ENCODE results near the gene CFAP100. TPM values are rescaled to one million over a fixed set of nuclear protein-coding genes. Genes with fewer than 3 reads are reported as not detected.

The CFAP100 gene
- total and polyA plus RNA-seq, 9 of the 15 experiments (the other 6 are each of a cell fraction or from before 2014, with no cell fraction given): not detected

DNA sequence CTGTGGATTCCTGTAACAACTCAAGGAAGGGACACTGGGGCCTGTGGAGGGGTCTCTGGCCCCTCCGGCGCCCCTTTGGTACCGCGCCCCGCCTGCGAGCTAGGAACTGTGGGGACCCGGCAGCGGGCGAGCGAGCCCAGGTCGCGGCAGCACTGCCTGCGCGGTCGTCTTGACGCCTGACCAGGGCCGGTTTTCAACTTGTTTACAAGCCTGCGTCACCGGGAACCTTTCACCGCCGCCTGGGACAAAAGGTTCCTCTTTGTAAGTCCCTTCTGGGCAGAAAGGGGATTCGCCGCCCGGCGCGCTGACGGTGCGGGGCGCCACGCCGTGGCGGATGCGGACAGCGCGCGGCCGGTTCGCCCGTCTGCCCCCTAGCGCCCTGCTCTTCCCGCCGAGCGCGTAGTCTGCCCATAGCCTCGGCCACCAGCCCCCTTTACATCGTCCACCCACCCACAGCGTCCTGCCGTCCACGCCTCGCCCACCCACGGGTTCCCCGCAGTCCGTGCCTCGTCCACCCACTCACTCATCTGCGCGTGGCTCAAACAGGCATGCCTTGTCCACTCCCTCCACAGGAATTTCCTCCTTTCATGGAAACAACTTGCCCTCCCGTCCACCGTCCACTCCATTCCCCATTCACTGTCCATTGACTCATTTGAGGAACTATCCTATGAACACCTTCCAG is 5.5 kb upstream of the CFAP100 start (continued):
- TF ChIP-seq CREBBP (IDR thresholded peaks at IDR 0.05; ENCODE audit: low read depth, low read length): no peak
- TF ChIP-seq MXI1 (IDR thresholded peaks at IDR 0.05; ENCODE audit: low read depth, low read length): no peak
- TF ChIP-seq JUND (IDR thresholded peaks at IDR 0.05; ENCODE audit: borderline replicate concordance, low read depth, low read length): no peak
- no peak for TF ChIP-seq JUND (tag; IDR thresholded peaks at IDR 0.05; ENCODE audit: borderline replicate concordance, low read depth, low read length)
- TF ChIP-seq GTF2F1 (IDR thresholded peaks at IDR 0.05; ENCODE audit: low read depth, low read length): no peak
- TF ChIP-seq TAL1 (IDR thresholded peaks at IDR 0.05): no peak
- no peak for TF ChIP-seq ZNF76 (CRISPR knock-in tag; IDR thresholded peaks at IDR 0.05; ENCODE audit: borderline replicate concordance)
- TF ChIP-seq KHSRP (IDR thresholded peaks at IDR 0.05): no peak
- no peak for TF ChIP-seq NR1H2 (CRISPR knock-in tag; IDR thresholded peaks at IDR 0.05)
- no peak for TF ChIP-seq ARNT (IDR thresholded peaks at IDR 0.05)
- no peak for TF ChIP-seq ZNF212 (CRISPR knock-in tag; IDR thresholded peaks at IDR 0.05)
- TF ChIP-seq RBM39 (optimal IDR thresholded peaks at IDR 0.05; ENCODE audit: low read depth, low read length): no peak
- TF ChIP-seq, protein P1, sequence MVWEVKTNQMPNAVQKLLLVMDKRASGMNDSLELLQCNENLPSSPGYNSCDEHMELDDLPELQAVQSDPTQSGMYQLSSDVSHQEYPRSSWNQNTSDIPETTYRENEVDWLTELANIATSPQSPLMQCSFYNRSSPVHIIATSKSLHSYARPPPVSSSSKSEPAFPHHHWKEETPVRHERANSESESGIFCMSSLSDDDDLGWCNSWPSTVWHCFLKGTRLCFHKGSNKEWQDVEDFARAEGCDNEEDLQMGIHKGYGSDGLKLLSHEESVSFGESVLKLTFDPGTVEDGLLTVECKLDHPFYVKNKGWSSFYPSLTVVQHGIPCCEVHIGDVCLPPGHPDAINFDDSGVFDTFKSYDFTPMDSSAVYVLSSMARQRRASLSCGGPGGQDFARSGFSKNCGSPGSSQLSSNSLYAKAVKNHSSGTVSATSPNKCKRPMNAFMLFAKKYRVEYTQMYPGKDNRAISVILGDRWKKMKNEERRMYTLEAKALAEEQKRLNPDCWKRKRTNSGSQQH (CRISPR knock-in tag; IDR thresholded peaks at IDR 0.05): no peak
- no peak for TF ChIP-seq ZNF764 (CRISPR knock-in tag; IDR thresholded peaks at IDR 0.05; ENCODE audit: low read depth)
- TF ChIP-seq, protein P2, sequence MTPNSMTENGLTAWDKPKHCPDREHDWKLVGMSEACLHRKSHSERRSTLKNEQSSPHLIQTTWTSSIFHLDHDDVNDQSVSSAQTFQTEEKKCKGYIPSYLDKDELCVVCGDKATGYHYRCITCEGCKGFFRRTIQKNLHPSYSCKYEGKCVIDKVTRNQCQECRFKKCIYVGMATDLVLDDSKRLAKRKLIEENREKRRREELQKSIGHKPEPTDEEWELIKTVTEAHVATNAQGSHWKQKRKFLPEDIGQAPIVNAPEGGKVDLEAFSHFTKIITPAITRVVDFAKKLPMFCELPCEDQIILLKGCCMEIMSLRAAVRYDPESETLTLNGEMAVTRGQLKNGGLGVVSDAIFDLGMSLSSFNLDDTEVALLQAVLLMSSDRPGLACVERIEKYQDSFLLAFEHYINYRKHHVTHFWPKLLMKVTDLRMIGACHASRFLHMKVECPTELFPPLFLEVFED (CRISPR knock-in tag; conservative IDR thresholded peaks at IDR 0.05): no peak
- no peak for TF ChIP-seq GATAD2A (IDR thresholded peaks at IDR 0.05)
- TF ChIP-seq BRD4 (IDR thresholded peaks at IDR 0.05): no peak
- no peak for TF ChIP-seq NFE2 (IDR thresholded peaks at IDR 0.05; ENCODE audit: low read depth)
- TF ChIP-seq, protein P3, sequence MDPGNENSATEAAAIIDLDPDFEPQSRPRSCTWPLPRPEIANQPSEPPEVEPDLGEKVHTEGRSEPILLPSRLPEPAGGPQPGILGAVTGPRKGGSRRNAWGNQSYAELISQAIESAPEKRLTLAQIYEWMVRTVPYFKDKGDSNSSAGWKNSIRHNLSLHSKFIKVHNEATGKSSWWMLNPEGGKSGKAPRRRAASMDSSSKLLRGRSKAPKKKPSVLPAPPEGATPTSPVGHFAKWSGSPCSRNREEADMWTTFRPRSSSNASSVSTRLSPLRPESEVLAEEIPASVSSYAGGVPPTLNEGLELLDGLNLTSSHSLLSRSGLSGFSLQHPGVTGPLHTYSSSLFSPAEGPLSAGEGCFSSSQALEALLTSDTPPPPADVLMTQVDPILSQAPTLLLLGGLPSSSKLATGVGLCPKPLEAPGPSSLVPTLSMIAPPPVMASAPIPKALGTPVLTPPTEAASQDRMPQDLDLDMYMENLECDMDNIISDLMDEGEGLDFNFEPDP (CRISPR knock-in tag; IDR thresholded peaks at IDR 0.05): no peak
- no peak for TF ChIP-seq MTF1 (CRISPR knock-in tag; IDR thresholded peaks at IDR 0.05; ENCODE audit: borderline replicate concordance)
- no peak for TF ChIP-seq ZNF695 (CRISPR knock-in tag; IDR thresholded peaks at IDR 0.05)
- no peak for TF ChIP-seq TAF9B (IDR thresholded peaks at IDR 0.05; ENCODE audit: partially characterized antibody)
- TF ChIP-seq, protein P4, sequence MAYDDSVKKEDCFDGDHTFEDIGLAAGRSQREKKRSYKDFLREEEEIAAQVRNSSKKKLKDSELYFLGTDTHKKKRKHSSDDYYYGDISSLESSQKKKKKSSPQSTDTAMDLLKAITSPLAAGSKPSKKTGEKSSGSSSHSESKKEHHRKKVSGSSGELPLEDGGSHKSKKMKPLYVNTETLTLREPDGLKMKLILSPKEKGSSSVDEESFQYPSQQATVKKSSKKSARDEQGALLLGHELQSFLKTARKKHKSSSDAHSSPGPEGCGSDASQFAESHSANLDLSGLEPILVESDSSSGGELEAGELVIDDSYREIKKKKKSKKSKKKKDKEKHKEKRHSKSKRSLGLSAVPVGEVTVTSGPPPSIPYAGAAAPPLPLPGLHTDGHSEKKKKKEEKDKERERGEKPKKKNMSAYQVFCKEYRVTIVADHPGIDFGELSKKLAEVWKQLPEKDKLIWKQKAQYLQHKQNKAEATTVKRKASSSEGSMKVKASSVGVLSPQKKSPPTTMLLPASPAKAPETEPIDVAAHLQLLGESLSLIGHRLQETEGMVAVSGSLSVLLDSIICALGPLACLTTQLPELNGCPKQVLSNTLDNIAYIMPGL (CRISPR knock-in tag; IDR thresholded peaks at IDR 0.05): no peak

All from K562 (cell line).